ENCODE data around the gene SLC24A1.

Gene SLC24A1

GRCh38 chr15:65618560-65619109, 3.1 kb upstream of the SLC24A1 start:
- DNase-seq (ENCODE audit: low spot score), result no peak
- TF ChIP-seq, protein P1, sequence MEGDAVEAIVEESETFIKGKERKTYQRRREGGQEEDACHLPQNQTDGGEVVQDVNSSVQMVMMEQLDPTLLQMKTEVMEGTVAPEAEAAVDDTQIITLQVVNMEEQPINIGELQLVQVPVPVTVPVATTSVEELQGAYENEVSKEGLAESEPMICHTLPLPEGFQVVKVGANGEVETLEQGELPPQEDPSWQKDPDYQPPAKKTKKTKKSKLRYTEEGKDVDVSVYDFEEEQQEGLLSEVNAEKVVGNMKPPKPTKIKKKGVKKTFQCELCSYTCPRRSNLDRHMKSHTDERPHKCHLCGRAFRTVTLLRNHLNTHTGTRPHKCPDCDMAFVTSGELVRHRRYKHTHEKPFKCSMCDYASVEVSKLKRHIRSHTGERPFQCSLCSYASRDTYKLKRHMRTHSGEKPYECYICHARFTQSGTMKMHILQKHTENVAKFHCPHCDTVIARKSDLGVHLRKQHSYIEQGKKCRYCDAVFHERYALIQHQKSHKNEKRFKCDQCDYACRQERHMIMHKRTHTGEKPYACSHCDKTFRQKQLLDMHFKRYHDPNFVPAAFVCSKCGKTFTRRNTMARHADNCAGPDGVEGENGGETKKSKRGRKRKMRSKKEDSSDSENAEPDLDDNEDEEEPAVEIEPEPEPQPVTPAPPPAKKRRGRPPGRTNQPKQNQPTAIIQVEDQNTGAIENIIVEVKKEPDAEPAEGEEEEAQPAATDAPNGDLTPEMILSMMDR (IDR thresholded peaks at IDR 0.05; ENCODE audit: borderline replicate concordance, control extremely low read depth, extremely low read depth, insufficient read depth, missing control alignments), result no peak
- in situ Hi-C loops (cut with MboI; ENCODE audit: low sequenced_read_pairs, unreplicated experiment), result no loop called here

- DNase-seq (ENCODE audit: low spot score), result no peak
- in situ Hi-C loops (cut with MboI; ENCODE audit: low sequenced_read_pairs, unreplicated experiment), result no loop called here
- TF ChIP-seq, protein P1 (IDR thresholded peaks at IDR 0.05; ENCODE audit: borderline replicate concordance, control extremely low read depth, extremely low read depth, insufficient read depth, missing control alignments), result no peak
These were observed 2.0 kb upstream of the SLC24A1 start for GRCh38 chr15:65619626-65620290.

GRCh38 chr15:65620833-65621232, 905 bp upstream of the SLC24A1 start:
- in situ Hi-C loops (cut with MboI; ENCODE audit: low sequenced_read_pairs, unreplicated experiment), result no loop called here
- DNase-seq (ENCODE audit: low spot score), result no peak
- TF ChIP-seq, protein P1 (IDR thresholded peaks at IDR 0.05; ENCODE audit: borderline replicate concordance, control extremely low read depth, extremely low read depth, insufficient read depth, missing control alignments), result no peak

- TF ChIP-seq, protein P1 (IDR thresholded peaks at IDR 0.05; ENCODE audit: borderline replicate concordance, control extremely low read depth, extremely low read depth, insufficient read depth, missing control alignments), result no peak
- in situ Hi-C loops (cut with MboI; ENCODE audit: low sequenced_read_pairs, unreplicated experiment), result no loop called here
- no peak for DNase-seq (ENCODE audit: low spot score)
These were observed 1.4 kb downstream of the SLC24A1 start for GRCh38 chr15:65623103-65623502.

- TF ChIP-seq, protein P1 (IDR thresholded peaks at IDR 0.05; ENCODE audit: borderline replicate concordance, control extremely low read depth, extremely low read depth, insufficient read depth, missing control alignments), result no peak
- in situ Hi-C loops (cut with MboI; ENCODE audit: low sequenced_read_pairs, unreplicated experiment), result loop anchor here (25.0 kb wide), 2 partner anchors 460 to 560 kb away; no protein-coding TSS in a partner anchor
- no peak for DNase-seq (ENCODE audit: low spot score)
These were observed 5.1 kb downstream of the SLC24A1 start for GRCh38 chr15:65626856-65627255.

GRCh38 chr15:65629548-65629947, 7.8 kb downstream of the SLC24A1 start:
- in situ Hi-C loops (cut with MboI; ENCODE audit: low sequenced_read_pairs, unreplicated experiment), result loop anchor here (25.0 kb wide), 2 partner anchors 458 to 558 kb away; no protein-coding TSS in a partner anchor
- TF ChIP-seq, protein P1 (IDR thresholded peaks at IDR 0.05; ENCODE audit: borderline replicate concordance, control extremely low read depth, extremely low read depth, insufficient read depth, missing control alignments), result no peak
- no peak for DNase-seq (ENCODE audit: low spot score)
